ENCODE results near the gene VSIR.

Gene VSIR

DNA sequence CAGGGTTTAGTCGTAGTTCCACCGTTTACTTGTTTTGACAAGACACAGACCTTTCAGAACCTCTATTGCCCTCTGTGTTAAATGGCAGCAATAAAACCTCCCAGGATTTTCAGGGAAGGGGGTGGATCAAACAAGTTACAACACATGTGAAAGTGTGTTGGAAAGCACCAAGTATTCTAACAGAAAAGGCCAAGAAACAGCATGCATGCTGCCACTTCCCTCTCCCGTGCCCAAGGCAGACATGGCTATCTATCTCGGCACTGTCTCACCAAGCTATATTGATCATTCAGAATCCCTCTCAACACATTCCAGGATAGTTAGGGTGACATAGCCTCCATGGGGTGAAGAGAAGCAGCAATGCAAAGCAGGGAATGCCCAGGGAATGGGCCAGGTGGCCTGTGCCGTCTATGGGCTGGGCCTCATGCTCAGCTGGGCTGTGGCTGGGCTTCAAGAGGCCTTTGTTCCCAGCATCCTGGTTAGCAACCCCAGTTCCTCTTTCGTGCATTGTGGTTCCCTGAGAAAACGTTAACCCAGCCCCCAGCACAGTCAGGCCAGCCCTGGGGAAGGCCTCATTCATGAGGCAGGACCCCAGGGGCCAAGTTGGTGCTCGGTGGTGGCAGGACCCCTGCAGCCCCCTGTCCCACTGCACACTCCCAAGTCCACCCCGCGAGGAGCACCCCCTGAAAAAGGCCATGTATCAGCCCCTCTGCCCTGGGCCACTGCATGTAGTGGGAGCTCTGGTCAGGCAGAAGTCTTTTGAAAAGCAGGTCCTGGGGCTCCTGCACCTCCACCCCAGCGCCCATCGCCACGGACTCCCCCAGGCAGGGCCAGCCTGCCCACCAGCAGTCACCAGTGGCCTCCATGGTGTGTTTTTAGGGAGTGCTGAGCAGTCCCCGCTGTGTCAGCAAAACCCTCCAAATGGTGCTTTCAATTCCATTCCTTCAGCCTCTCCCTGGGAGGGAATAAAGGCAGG is 25.5 kb downstream of the VSIR start:
- no peak for TF ChIP-seq EZH2phosphoT487 (IDR thresholded peaks at IDR 0.05; ENCODE audit: borderline replicate concordance)
- TF ChIP-seq, protein P1, sequence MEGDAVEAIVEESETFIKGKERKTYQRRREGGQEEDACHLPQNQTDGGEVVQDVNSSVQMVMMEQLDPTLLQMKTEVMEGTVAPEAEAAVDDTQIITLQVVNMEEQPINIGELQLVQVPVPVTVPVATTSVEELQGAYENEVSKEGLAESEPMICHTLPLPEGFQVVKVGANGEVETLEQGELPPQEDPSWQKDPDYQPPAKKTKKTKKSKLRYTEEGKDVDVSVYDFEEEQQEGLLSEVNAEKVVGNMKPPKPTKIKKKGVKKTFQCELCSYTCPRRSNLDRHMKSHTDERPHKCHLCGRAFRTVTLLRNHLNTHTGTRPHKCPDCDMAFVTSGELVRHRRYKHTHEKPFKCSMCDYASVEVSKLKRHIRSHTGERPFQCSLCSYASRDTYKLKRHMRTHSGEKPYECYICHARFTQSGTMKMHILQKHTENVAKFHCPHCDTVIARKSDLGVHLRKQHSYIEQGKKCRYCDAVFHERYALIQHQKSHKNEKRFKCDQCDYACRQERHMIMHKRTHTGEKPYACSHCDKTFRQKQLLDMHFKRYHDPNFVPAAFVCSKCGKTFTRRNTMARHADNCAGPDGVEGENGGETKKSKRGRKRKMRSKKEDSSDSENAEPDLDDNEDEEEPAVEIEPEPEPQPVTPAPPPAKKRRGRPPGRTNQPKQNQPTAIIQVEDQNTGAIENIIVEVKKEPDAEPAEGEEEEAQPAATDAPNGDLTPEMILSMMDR (conservative IDR thresholded peaks at IDR 0.05; ENCODE audit: low read length) = no peak
- H4K20me1 ChIP-seq (ENCODE audit: insufficient read depth, low read length, poor library complexity, severe bottlenecking) = no peaks in the 10 kb centered on the region
- peak overlapping the region; percentile 45 for H3K4me3 ChIP-seq (ENCODE audit: low read length, poor library complexity, severe bottlenecking)
- H3K4me2 ChIP-seq (ENCODE audit: low read depth, low read length, poor library complexity, severe bottlenecking) = peak overlapping the region; percentile 68
- no peaks in the 10 kb centered on the region for H3K79me2 ChIP-seq (ENCODE audit: insufficient read depth, low read length)
- H3K9me3 ChIP-seq (ENCODE audit: insufficient read depth, low read depth, low read length) = no peaks in the 10 kb centered on the region
- no peak overlapping the region for H2AFZ ChIP-seq (ENCODE audit: low read length)
- H3K27me3 ChIP-seq (ENCODE audit: insufficient read depth, low read length, poor library complexity, severe bottlenecking) = no peaks in the 10 kb centered on the region
- no peaks in the 10 kb centered on the region for H3K9me2 ChIP-seq (replicated peaks; ENCODE audit: low read depth, low read length)
- no peaks in the 10 kb centered on the region for H3K36me3 ChIP-seq (ENCODE audit: insufficient read depth, low read length)
- peak overlapping the region; percentile 75 for H3K9ac ChIP-seq (ENCODE audit: low read depth, low read length, poor library complexity, severe bottlenecking)
- peaks cover 80% of the 10 kb centered on the region for H3K4me1 ChIP-seq (ENCODE audit: insufficient read depth, low read length, poor library complexity, severe bottlenecking)
- peaks cover 9% of the 10 kb centered on the region for H3F3A ChIP-seq (ENCODE audit: low read depth)

GRCh38 chr10:71747039-71747531 is 26.2 kb downstream of the VSIR start:
- Histone ChIP-seq H3K4me3 (ENCODE audit: low read length, poor library complexity, severe bottlenecking) (no peak overlapping the region), H3K9me3 (ENCODE audit: insufficient read depth, low read depth, low read length) (no peaks in the 10 kb centered on the region), H3K4me1 (ENCODE audit: insufficient read depth, low read length, poor library complexity, severe bottlenecking) (peaks cover 80% of the 10 kb centered on the region), H3K9ac (ENCODE audit: low read depth, low read length, poor library complexity, severe bottlenecking) (peak overlapping the region; percentile 75), H2AFZ (ENCODE audit: low read length) (no peak overlapping the region), H3K9me2 (replicated peaks; ENCODE audit: low read depth, low read length) (no peaks in the 10 kb centered on the region), H3F3A (ENCODE audit: low read depth) (peaks cover 9% of the 10 kb centered on the region), H3K27me3 (ENCODE audit: insufficient read depth, low read length, poor library complexity, severe bottlenecking) (no peaks in the 10 kb centered on the region), H4K20me1 (ENCODE audit: insufficient read depth, low read length, poor library complexity, severe bottlenecking) (no peaks in the 10 kb centered on the region), H3K36me3 (ENCODE audit: insufficient read depth, low read length) (no peaks in the 10 kb centered on the region), H3K79me2 (ENCODE audit: insufficient read depth, low read length) (no peaks in the 10 kb centered on the region), H3K4me2 (ENCODE audit: low read depth, low read length, poor library complexity, severe bottlenecking) (peak overlapping the region; percentile 68)
- TF ChIP-seq, protein P1 (conservative IDR thresholded peaks at IDR 0.05; ENCODE audit: low read length) = no peak; the same call in 1 of the 2 replicates
- no peak for TF ChIP-seq EZH2phosphoT487 (IDR thresholded peaks at IDR 0.05; ENCODE audit: borderline replicate concordance)

DNA sequence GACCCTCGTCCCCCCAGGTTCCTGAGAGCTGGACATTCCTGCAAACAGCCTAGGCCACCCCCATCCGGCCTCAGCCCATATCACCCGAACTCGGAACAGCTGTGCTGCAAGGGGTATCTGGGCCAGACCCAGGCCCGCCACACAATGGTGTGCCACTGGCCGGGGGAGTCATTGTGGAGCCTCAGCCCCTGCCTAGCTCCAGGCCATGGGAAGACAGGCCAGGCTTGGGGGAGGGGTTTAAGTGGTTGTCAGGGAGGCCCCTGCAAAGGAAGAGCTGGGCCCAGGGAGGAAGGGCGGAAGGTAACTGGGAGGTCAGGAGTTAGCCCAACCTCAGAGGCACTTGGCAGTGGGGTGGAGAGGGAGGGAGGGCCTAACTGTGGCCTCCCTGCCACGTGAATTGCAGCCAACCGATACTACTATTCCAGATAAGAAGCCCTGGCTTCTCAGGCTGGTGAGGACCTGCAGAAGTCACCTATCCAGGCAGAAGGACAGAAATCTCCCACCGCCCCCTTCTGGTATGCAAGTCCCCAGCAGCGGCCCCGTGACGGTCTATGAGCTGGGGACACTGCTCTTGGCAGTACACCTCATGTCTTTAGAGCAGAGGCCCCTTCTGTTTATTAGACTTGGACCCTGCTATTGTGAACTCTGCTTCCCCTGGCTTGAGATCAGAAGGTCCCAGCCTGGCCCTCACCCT is 26.8 kb downstream of the VSIR start:
- Histone ChIP-seq H4K20me1 (ENCODE audit: insufficient read depth, low read length, poor library complexity, severe bottlenecking) (no peaks in the 10 kb centered on the region), H3K9me2 (replicated peaks; ENCODE audit: low read depth, low read length) (no peaks in the 10 kb centered on the region), H3K27me3 (ENCODE audit: insufficient read depth, low read length, poor library complexity, severe bottlenecking) (no peaks in the 10 kb centered on the region), H3K4me2 (ENCODE audit: low read depth, low read length, poor library complexity, severe bottlenecking) (peak overlapping the region; percentile 68), H3K9me3 (ENCODE audit: insufficient read depth, low read depth, low read length) (no peaks in the 10 kb centered on the region), H3K4me1 (ENCODE audit: insufficient read depth, low read length, poor library complexity, severe bottlenecking) (peaks cover 80% of the 10 kb centered on the region), H3K4me3 (ENCODE audit: low read length, poor library complexity, severe bottlenecking) (peak overlapping the region; percentile 23), H3F3A (ENCODE audit: low read depth) (peaks cover 9% of the 10 kb centered on the region), H3K36me3 (ENCODE audit: insufficient read depth, low read length) (no peaks in the 10 kb centered on the region), H2AFZ (ENCODE audit: low read length) (no peak overlapping the region), H3K79me2 (ENCODE audit: insufficient read depth, low read length) (no peaks in the 10 kb centered on the region), H3K9ac (ENCODE audit: low read depth, low read length, poor library complexity, severe bottlenecking) (peak overlapping the region; percentile 75)
- TF ChIP-seq, protein P1 (conservative IDR thresholded peaks at IDR 0.05; ENCODE audit: low read length) = peak; percentile 59
- TF ChIP-seq EZH2phosphoT487 (IDR thresholded peaks at IDR 0.05; ENCODE audit: borderline replicate concordance) = no peak
